ENCODE results near the gene GNB3.
"Not testable (repeated sequence)": the region's sequence is repeated elsewhere in the genome, so short reads cannot be mapped to it uniquely, and the experiment has no call there.

GNB3 gene

DNA sequence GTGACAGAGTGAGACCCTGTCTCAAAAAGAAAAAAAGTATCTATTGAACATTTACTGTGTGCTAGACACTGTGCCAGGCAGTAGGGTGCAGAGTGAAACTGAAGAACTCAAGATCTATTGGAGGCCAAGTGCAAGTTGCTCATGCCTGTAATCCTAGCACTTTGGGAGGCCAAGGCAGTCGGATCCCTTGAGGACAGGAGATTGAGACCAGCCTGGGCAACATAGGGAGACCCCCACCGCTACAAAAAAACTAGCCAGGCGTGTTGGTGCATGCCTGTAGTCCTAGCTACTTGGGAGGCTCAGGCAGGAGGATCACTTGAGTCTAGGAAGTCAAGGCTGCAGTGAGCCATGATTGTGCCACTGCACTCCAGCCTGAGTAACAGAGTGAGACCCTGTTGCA lies 52.0 kb downstream of the GNB3 start:
- not testable (repeated sequence) for H3K27me3 ChIP-seq (ENCODE audit: control insufficient read depth, insufficient read depth, low read length); H3K27ac ChIP-seq (ENCODE audit: low read length); H3K4me1 ChIP-seq (ENCODE audit: control insufficient read depth, insufficient read depth, low read length); H3K4me3 ChIP-seq (ENCODE audit: low read length); H3K36me3 ChIP-seq (ENCODE audit: control insufficient read depth, insufficient read depth, low read length); DNase-seq (ENCODE audit: low read depth, low spot score); H3K9me3 ChIP-seq (ENCODE audit: control insufficient read depth, insufficient read depth, low read length)
- no CpG with 5 or more reads among the region's 3 CpGs for WGBS (ENCODE audit: insufficient coverage, insufficient read length)

DNA sequence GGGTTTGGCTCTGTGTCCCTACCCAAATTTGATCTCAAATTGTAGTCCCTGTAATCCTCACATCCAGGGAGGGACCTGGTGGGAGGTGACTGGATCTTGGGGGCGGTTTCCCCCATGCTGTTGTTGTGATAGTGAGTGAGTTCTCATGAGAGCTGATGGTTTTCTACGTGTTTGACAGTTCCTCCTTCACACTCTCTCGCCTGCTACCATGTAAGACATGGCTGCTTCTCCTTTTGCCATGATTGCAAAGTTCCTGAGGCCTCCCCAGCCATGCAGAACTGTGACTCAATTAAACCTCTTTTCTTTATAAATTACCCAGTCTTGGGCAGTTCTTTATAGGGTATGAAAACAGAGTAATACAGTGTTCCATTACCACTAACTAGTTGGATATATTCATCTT lies 53.6 kb downstream of the GNB3 start:
- no peak for DNase-seq (ENCODE audit: low read depth, low spot score)
- no peak overlapping the region for H3K27ac ChIP-seq (ENCODE audit: low read length)
- H3K36me3 ChIP-seq (ENCODE audit: control insufficient read depth, insufficient read depth, low read length) = no peaks in the 10 kb centered on the region
- no peak overlapping the region for H3K4me3 ChIP-seq (ENCODE audit: low read length)
- H3K27me3 ChIP-seq (ENCODE audit: control insufficient read depth, insufficient read depth, low read length) = no peaks in the 10 kb centered on the region
- WGBS (ENCODE audit: insufficient coverage, insufficient read length) = no CpG with 5 or more reads among the region's 3 CpGs
- no peaks in the 10 kb centered on the region; the same call in 1 of the 2 replicates for H3K9me3 ChIP-seq (ENCODE audit: control insufficient read depth, insufficient read depth, low read length)
- peaks cover 2% of the 10 kb centered on the region; the same call in 1 of the 2 replicates for H3K4me1 ChIP-seq (ENCODE audit: control insufficient read depth, insufficient read depth, low read length)
